Smooth muscle cell (in vitro differentiated cells): ENCODE results near the gene ANK3. TPM values are rescaled to one million over a fixed set of nuclear protein-coding genes. Genes with fewer than 3 reads are reported as not detected.
A peak's percentile ranks its signal among the peaks of the same experiment; 100 is the strongest.

ENCODE experiments used
- DNase-seq: peaks from one replicate; lab custom pipeline; 2025; ENCODE audit not compliant: unreplicated experiment; lab: John Stamatoyannopoulos, UW
- H2AFZ ChIP-seq: fragments of 200-600 bp; sonication (generic); 2 replicates; pipeline ENCODE4 v1.6.0; 2016; ENCODE audit warnings: antibody characterized with exemption, low read depth, mild to moderate bottlenecking
- H3F3A ChIP-seq: fragments of 200-600 bp; sonication (generic); 2 replicates; pipeline ENCODE4 v1.6.0; 2017; ENCODE audit warnings: antibody characterized with exemption, low read depth
- H3K27ac ChIP-seq: fragments of 200-600 bp; sonication (generic); 2 replicates; pipeline ENCODE4 v1.5.1; 2016; ENCODE audit warnings: low read depth, mild to moderate bottlenecking
- H3K27me3 ChIP-seq: fragments of 200-600 bp; sonication (generic); 2 replicates; pipeline ENCODE4 v1.6.1; 2016; ENCODE audit warnings: low read depth, mild to moderate bottlenecking
- H3K36me3 ChIP-seq: fragments of 200-600 bp; sonication (generic); 2 replicates; pipeline ENCODE4 v1.5.1; 2016; ENCODE audit warnings: low read depth
- H3K4me1 ChIP-seq: fragments of 200-600 bp; sonication (generic); 2 replicates; pipeline ENCODE4 v1.5.1; 2016; ENCODE audit warnings: low read depth
- H3K4me2 ChIP-seq: fragments of 200-600 bp; sonication (generic); 2 replicates; pipeline ENCODE4 v1.6.0; 2016; ENCODE audit warnings: mild to moderate bottlenecking
- H3K4me3 ChIP-seq: fragments of 200-600 bp; sonication (generic); 2 replicates; pipeline ENCODE4 v1.5.1; 2016; ENCODE audit warnings: mild to moderate bottlenecking
- H3K79me2 ChIP-seq: fragments of 200-600 bp; sonication (generic); 2 replicates; pipeline ENCODE4 v1.6.0; 2016; ENCODE audit warnings: low read depth, mild to moderate bottlenecking
- H3K9ac ChIP-seq: fragments of 200-600 bp; sonication (generic); 2 replicates; pipeline ENCODE4 v1.6.0; 2016; ENCODE audit warnings: low read depth
- H3K9me3 ChIP-seq: fragments of 200-600 bp; sonication (generic); replicated peaks from 2 replicates; pipeline ENCODE4 v1.5.1; 2016; ENCODE audit warnings: low read depth
- H4K20me1 ChIP-seq: fragments of 200-600 bp; sonication (generic); 2 replicates; pipeline ENCODE4 v1.6.0; 2016; ENCODE audit warnings: low read depth
- WGBS: methylation state at CpG from one replicate; pipeline ENCODE4 v1.1.7; 2016; ENCODE audit warnings: low lambda C conversion rate; 5-methylcytosine and 5-hydroxymethylcytosine counted together
- polyA plus RNA-seq: library from polyadenylated mRNA; unstranded; fragments of >200 nt; fragmentation: Nextera tagmentation; extraction: Ambion mirVana; gene quantifications from 2 replicates; pipeline ENCODE4 v1.2.1, GENCODE V29; 2016
- total RNA-seq: library from RNA; depleted of rRNA; stranded (reverse); fragments of >200 nt; gene quantifications from 2 replicates; pipeline ENCODE4 v1.2.3, GENCODE V29; 2014
- TF ChIP-seq, protein P1 (sequence below): fragments of 200-600 bp; sonication (generic); IDR thresholded peaks from 2 replicates; pipeline ENCODE4 v1.5.1; 2017; ENCODE audit warnings: borderline replicate concordance, mild to moderate bottlenecking, antibody characterized with exemption; ENCODE audit not compliant: insufficient read depth, poor library complexity, severe bottlenecking

ANK3 gene
- total and polyA plus RNA-seq, 2 experiments from 2014 or later = 28.2 to 85.5 TPM

- Histone ChIP-seq H3K4me2 (peak overlapping the region; percentile 41), H3K36me3 (no peaks in the 10 kb centered on the region), H3K4me1 (no peaks in the 10 kb centered on the region), H3K9me3 (no peaks in the 10 kb centered on the region), H3K79me2 (no peaks in the 10 kb centered on the region), H3K4me3 (no peak overlapping the region), H3K27me3 (no peaks in the 10 kb centered on the region), H3F3A (no peaks in the 10 kb centered on the region), H3K9ac (peak overlapping the region; percentile 57), H2AFZ (no peak overlapping the region), H3K27ac (peak overlapping the region; percentile 64), H4K20me1 (no peaks in the 10 kb centered on the region)
- WGBS = 59% methylated on average over 3 of the region's 3 CpGs
- no peak for DNase-seq
- TF ChIP-seq, protein P1, sequence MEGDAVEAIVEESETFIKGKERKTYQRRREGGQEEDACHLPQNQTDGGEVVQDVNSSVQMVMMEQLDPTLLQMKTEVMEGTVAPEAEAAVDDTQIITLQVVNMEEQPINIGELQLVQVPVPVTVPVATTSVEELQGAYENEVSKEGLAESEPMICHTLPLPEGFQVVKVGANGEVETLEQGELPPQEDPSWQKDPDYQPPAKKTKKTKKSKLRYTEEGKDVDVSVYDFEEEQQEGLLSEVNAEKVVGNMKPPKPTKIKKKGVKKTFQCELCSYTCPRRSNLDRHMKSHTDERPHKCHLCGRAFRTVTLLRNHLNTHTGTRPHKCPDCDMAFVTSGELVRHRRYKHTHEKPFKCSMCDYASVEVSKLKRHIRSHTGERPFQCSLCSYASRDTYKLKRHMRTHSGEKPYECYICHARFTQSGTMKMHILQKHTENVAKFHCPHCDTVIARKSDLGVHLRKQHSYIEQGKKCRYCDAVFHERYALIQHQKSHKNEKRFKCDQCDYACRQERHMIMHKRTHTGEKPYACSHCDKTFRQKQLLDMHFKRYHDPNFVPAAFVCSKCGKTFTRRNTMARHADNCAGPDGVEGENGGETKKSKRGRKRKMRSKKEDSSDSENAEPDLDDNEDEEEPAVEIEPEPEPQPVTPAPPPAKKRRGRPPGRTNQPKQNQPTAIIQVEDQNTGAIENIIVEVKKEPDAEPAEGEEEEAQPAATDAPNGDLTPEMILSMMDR = no peak
These were observed 398.0 kb downstream of the ANK3 start for GRCh38 chr10:59991661-59992060.

- H3K36me3 ChIP-seq = no peaks in the 10 kb centered on the region
- no peaks in the 10 kb centered on the region for H3K9me3 ChIP-seq
- H3K27ac ChIP-seq = no peak overlapping the region
- H2AFZ ChIP-seq = no peak overlapping the region
- H3K9ac ChIP-seq = no peak overlapping the region
- H3K27me3 ChIP-seq = no peaks in the 10 kb centered on the region
- no peaks in the 10 kb centered on the region for H3F3A ChIP-seq
- DNase-seq = no peak
- H3K79me2 ChIP-seq = no peaks in the 10 kb centered on the region
- no peak overlapping the region for H3K4me3 ChIP-seq
- TF ChIP-seq, protein P1 = no peak
- no peaks in the 10 kb centered on the region for H3K4me1 ChIP-seq
- no peak overlapping the region for H3K4me2 ChIP-seq
- H4K20me1 ChIP-seq = no peaks in the 10 kb centered on the region
These were observed 398.6 kb downstream of the ANK3 start for GRCh38 chr10:59991117-59991516.

DNA sequence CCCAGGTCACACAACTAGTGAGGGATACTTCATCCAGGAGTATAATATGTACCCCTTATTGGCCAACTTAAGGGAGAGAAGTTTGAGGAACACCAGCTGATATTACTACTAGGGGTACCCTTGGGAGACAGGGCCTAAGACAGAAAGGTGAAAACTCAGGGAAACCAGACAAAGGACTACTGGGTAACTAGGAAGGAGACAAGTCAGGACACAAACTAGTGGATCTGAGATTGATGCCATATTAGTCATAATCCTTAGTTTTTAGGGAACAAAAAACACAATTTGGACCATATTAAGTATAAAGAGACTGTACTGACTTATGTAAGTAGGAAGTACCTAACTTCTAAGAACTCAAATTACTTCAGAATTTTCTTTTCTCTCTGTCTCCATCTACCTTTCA, 404.0 kb downstream of the ANK3 start:
- Histone ChIP-seq H3K27me3 (no peaks in the 10 kb centered on the region), H3K79me2 (no peaks in the 10 kb centered on the region), H3K4me3 (no peak overlapping the region), H3K4me1 (no peaks in the 10 kb centered on the region), H4K20me1 (no peaks in the 10 kb centered on the region), H3K4me2 (no peak overlapping the region), H3K27ac (no peak overlapping the region), H3K9ac (no peak overlapping the region), H2AFZ (no peak overlapping the region), H3F3A (no peaks in the 10 kb centered on the region), H3K9me3 (no peaks in the 10 kb centered on the region), H3K36me3 (no peaks in the 10 kb centered on the region)
- TF ChIP-seq, protein P1 = no peak
- DNase-seq = no peak

- Histone ChIP-seq H3K4me1 (no peaks in the 10 kb centered on the region), H2AFZ (no peak overlapping the region), H4K20me1 (no peaks in the 10 kb centered on the region), H3K9ac (no peak overlapping the region), H3K79me2 (no peaks in the 10 kb centered on the region), H3K36me3 (no peaks in the 10 kb centered on the region), H3K9me3 (no peaks in the 10 kb centered on the region), H3F3A (no peaks in the 10 kb centered on the region), H3K4me2 (no peak overlapping the region), H3K27ac (no peak overlapping the region), H3K4me3 (no peak overlapping the region), H3K27me3 (no peaks in the 10 kb centered on the region)
- no peak for DNase-seq
- WGBS = 95% methylated on average over 1 of the region's 1 CpG
- TF ChIP-seq, protein P1 = no peak
These were observed 405.3 kb downstream of the ANK3 start for GRCh38 chr10:59984415-59984814.
